GM20000 (cell line): Measurements from ENCODE around the gene NPHP3.

Experiments
- DNase-seq: peaks from one replicate; pipeline ENCODE4 v3.0.0; 2012; ENCODE audit warnings: low spot score
- CTCF ChIP-seq: IDR thresholded peaks from 2 replicates; pipeline ENCODE4 v1.5.1; 2012; ENCODE audit warnings: mild to moderate bottlenecking, control low read depth; ENCODE audit errors: extremely low read depth, missing control alignments

Gene NPHP3

DNA sequence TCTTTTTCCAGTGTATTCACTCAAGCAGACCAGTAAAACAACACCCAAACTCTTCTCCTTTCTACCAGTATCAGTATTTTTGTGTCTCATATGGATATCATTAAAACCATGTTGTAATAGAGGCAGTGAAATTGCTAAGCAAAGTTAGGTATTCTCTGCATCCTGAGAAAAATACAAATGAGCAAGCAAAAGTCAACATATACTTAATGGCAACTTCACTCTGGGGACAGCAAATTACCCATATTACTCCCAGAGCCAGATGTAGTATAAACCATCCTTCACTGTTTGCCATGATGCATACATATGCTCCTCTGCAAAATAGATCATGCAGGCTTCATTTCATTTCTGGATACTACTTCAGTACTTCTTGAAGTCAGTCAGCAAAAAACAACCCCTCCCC, 40.0 kb downstream of the NPHP3 start:
- no peak for TF ChIP-seq CTCF

GRCh38 chr3:132681421-132681820, 40.8 kb downstream of the NPHP3 start:
- TF ChIP-seq CTCF: no peak
- DNase-seq: no peak

More for the DNA sequence above, 40.0 kb downstream of the NPHP3 start:
- no peak for DNase-seq

DNA sequence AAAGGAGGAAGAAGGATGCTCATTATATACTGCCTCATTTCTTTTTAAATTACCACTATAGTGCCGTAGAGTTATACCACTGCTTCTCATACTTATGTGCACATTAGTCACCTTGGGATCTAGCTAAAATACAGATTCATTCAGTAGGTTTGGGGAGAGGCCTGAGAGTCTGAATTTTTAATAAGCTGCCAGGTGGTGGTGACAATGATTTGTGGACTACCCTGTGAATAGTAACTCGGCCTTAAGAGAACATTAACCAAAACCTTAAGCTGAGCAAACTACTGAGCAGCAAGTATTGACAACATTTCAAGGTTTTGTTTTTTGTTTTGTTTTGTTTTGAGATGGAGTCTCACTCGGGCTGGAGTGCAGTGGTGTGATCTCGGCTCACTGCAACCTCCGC, 42.3 kb downstream of the NPHP3 start:
- TF ChIP-seq CTCF: no peak
- DNase-seq: no peak

DNA sequence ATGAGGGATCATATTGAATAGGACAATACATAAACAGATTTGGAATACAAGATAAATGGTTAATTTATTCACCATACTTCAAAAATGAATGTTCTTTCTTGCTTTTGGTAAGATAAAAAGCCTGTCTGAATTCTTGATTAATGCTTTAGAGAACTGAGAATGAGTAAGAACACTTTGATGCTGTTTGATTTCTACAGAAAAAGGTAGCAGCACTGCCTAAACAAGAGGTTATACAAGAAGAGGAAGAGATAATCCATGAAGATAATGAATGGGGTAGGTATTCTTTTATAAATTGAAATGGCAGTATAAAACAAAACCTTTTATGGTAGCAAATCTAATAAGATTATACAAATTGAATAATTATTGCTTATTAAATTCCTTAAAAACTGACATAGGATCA, 46.8 kb downstream of the NPHP3 start:
- DNase-seq: no peak
- TF ChIP-seq CTCF: no peak

- TF ChIP-seq CTCF: no peak
- DNase-seq: no peak
These were observed 52.9 kb downstream of the NPHP3 start for GRCh38 chr3:132669256-132669777.

DNA sequence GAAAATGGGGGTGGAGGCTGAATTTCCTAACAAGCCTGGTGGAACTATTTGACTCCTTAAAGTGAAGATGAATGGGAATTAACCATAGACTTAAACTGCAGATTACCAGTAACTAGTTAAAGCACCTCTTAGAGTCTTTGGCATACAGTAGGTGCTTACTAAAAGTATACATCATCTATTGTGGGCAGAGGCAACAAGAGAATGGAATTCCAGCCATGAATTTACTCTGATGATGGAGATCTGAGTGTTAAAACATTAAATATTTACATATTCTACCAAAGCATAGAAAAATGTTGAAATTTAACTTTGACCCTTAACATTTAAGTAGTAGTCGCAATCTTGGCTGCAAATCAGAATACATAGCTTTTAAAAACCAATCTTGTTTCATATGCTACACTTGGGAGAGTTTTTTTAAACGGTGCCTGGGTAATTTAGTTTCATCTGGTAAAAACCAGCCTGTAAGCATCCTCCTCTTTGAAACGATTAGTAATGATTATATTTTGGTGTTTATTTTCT, 56.9 kb downstream of the NPHP3 start:
- DNase-seq: no peak
- TF ChIP-seq CTCF: no peak

- DNase-seq: no peak
- TF ChIP-seq CTCF: no peak
These were observed 60.0 kb downstream of the NPHP3 start for GRCh38 chr3:132662212-132662611.
